SK-N-SH (cell line): Measurements from ENCODE around the gene VANGL1. TPM values are rescaled to one million over a fixed set of nuclear protein-coding genes. Genes with fewer than 3 reads are reported as not detected.

Experiments
- CTCF ChIA-PET: fragments of 300-600, 350-600 bp; formaldehyde crosslinking; extraction: SDS; loops from one replicate; lab custom pipeline; 2021; lab: Yijun Ruan, JAX
- POLR2A ChIA-PET: fragments of 350-600 bp; sonication (Branson Sonifier 250); formaldehyde crosslinking; extraction: SDS; loops from one replicate; lab custom pipeline; 2020; ENCODE audit warnings: antibody characterized with exemption, inconsistent platforms; lab: Yijun Ruan, JAX
- DNase-seq: peaks from one replicate; pipeline ENCODE4 v3.0.0; 2012
- H2AFZ ChIP-seq: fragments of 200-600 bp; sonication (generic); 2 replicates; pipeline ENCODE4 v1.8.1; 2016; ENCODE audit warnings: antibody characterized with exemption, mild to moderate bottlenecking, low read depth
- H3F3A ChIP-seq: fragments of 200-600 bp; sonication (generic); replicated peaks from 2 replicates; pipeline ENCODE3; 2016; ENCODE audit warnings: antibody characterized with exemption, mild to moderate bottlenecking; ENCODE audit not compliant: insufficient read depth
- H3K27ac ChIP-seq, 2 experiments: fragments of 200-500 bp in 1 of 2; fragments of 200-600 bp in 1 of 2; sonication (Bioruptor generic) in 1 of 2; sonication (generic), shearing (Covaris generic) in 1 of 2; 2 replicates each; pipeline versions ENCODE4 v1.5.1 to v1.6.1; 2014 to 2016; ENCODE audit warnings: low read depth in 2 of 2, inconsistent platforms in 1 of 2, low read length in 1 of 2, mild to moderate bottlenecking in 1 of 2, mixed read lengths in 1 of 2
- H3K27me3 ChIP-seq: fragments of 200-600 bp; sonication (generic), shearing (Covaris generic); 2 replicates; pipeline ENCODE4 v1.6.1; 2016; ENCODE audit warnings: mixed run types; ENCODE audit not compliant: insufficient read depth
- H3K36me3 ChIP-seq, 2 experiments: fragments of 200-500 bp in 1 of 2; fragments of 200-600 bp in 1 of 2; sonication (Bioruptor generic) in 1 of 2; sonication (generic) in 1 of 2; replicated peaks in 1 of 2; 2 replicates each; pipeline versions ENCODE3 to v1.5.1; 2014 to 2016; ENCODE audit warnings: low read length in 1 of 2, mild to moderate bottlenecking in 1 of 2; ENCODE audit not compliant: insufficient read depth in 2 of 2, control insufficient read depth in 1 of 2
- H3K4me1 ChIP-seq, 2 experiments: fragments of 200-500 bp in 1 of 2; fragments of 200-600 bp in 1 of 2; sonication (Bioruptor generic) in 1 of 2; sonication (generic), shearing (Covaris generic) in 1 of 2; 2 replicates each; pipeline versions ENCODE4 v1.5.1 to v1.6.1; 2014 to 2016; ENCODE audit warnings: low read depth in 1 of 2, low read length in 1 of 2, mixed run types in 1 of 2; ENCODE audit not compliant: insufficient read depth in 2 of 2, control insufficient read depth in 1 of 2
- H3K4me2 ChIP-seq: fragments of 200-600 bp; sonication (generic), shearing (Covaris generic); 2 replicates; pipeline ENCODE4 v1.6.1; 2017; ENCODE audit warnings: mixed run types
- H3K4me3 ChIP-seq, 2 experiments: fragments of 200-500 bp in 1 of 2; fragments of 200-600 bp in 1 of 2; sonication (Bioruptor generic) in 1 of 2; sonication (generic), shearing (Covaris generic) in 1 of 2; 2 replicates each; pipeline versions ENCODE4 v1.5.1 to v1.8.1; 2014 to 2016; ENCODE audit warnings: low read depth in 2 of 2, inconsistent platforms in 1 of 2, low read length in 1 of 2, mild to moderate bottlenecking in 1 of 2, mixed read lengths in 1 of 2, moderate library complexity in 1 of 2
- H3K79me2 ChIP-seq: fragments of 200-600 bp; sonication (generic); 2 replicates; pipeline ENCODE4 v1.8.1; 2017; ENCODE audit warnings: mild to moderate bottlenecking; ENCODE audit not compliant: insufficient read depth
- H3K9ac ChIP-seq: fragments of 200-600 bp; sonication (generic); 2 replicates; pipeline ENCODE4 v1.6.1; 2017; ENCODE audit warnings: mixed run types
- H3K9me2 ChIP-seq: fragments of 200-600 bp; sonication (generic); 2 replicates; pipeline ENCODE4 v1.6.1; 2017; ENCODE audit warnings: mixed run types
- H3K9me3 ChIP-seq: fragments of 200-600 bp; sonication (generic); 2 replicates; pipeline ENCODE4 v1.6.1; 2017; ENCODE audit warnings: mixed run types, mild to moderate bottlenecking, moderate library complexity
- H4K20me1 ChIP-seq: fragments of 200-600 bp; sonication (generic); 2 replicates; pipeline ENCODE4 v1.6.1; 2017; ENCODE audit warnings: mild to moderate bottlenecking, mixed run types; ENCODE audit not compliant: insufficient read depth
- CHD2 ChIP-seq: fragments of 150-350 bp; IDR thresholded peaks from 2 replicates; pipeline ENCODE4 v1.6.1; 2018; ENCODE audit warnings: low read length; ENCODE audit not compliant: partially characterized antibody
- ELF1 ChIP-seq: IDR thresholded peaks from 2 replicates; pipeline ENCODE4 v1.4.0; 2012
- EP300 ChIP-seq, 2 experiments: IDR thresholded peaks; 2 replicates each; pipeline versions ENCODE4 v1.4.0 to v1.6.1; 2012; ENCODE audit warnings: borderline replicate concordance in 1 of 2, low read depth in 1 of 2, low read length in 1 of 2
- GABPA ChIP-seq: IDR thresholded peaks from 2 replicates; pipeline ENCODE4 v1.4.0; 2012; ENCODE audit warnings: low read depth, mild to moderate bottlenecking
- GATA2 ChIP-seq: sonication (generic); formaldehyde crosslinking; IDR thresholded peaks from 2 replicates; pipeline ENCODE4 v1.5.0; 2020; ENCODE audit warnings: mild to moderate bottlenecking, missing genetic modification reagents
- JUND ChIP-seq: IDR thresholded peaks from 2 replicates; pipeline ENCODE4 v1.4.0; 2012
- NRF1 ChIP-seq: IDR thresholded peaks from 2 replicates; pipeline ENCODE4 v1.6.1; 2012; ENCODE audit warnings: low read depth, mild to moderate bottlenecking, low read length
- POLR2AphosphoS5 ChIP-seq: IDR thresholded peaks from 2 replicates; pipeline ENCODE4 v1.6.1; 2012; ENCODE audit warnings: low read depth, low read length
- RCOR1 ChIP-seq: fragments of 150-350 bp; IDR thresholded peaks from 2 replicates; pipeline ENCODE4 v1.6.1; 2017; ENCODE audit warnings: antibody characterized with exemption, low read length
- RXRA ChIP-seq: IDR thresholded peaks from 2 replicates; pipeline ENCODE4 v1.4.0; 2012; ENCODE audit warnings: low read depth, mild to moderate bottlenecking, borderline replicate concordance
- SIN3A ChIP-seq: IDR thresholded peaks from 2 replicates; pipeline ENCODE4 v1.6.1; 2012; ENCODE audit warnings: low read depth, mild to moderate bottlenecking, low read length, moderate library complexity, borderline replicate concordance
- TAF1 ChIP-seq: IDR thresholded peaks from 2 replicates; pipeline ENCODE4 v1.6.1; 2012; ENCODE audit warnings: low read depth, mild to moderate bottlenecking, low read length, moderate library complexity, borderline replicate concordance
- TCF12 ChIP-seq: IDR thresholded peaks from 2 replicates; pipeline ENCODE4 v1.4.0; 2012
- TEAD4 ChIP-seq: IDR thresholded peaks from 2 replicates; pipeline ENCODE4 v1.4.0; 2012; ENCODE audit warnings: mild to moderate bottlenecking, borderline replicate concordance; ENCODE audit not compliant: insufficient read depth
- YY1 ChIP-seq: IDR thresholded peaks from 2 replicates; pipeline ENCODE4 v1.4.0; 2012; ENCODE audit warnings: low read depth, mild to moderate bottlenecking
- WGBS: methylation state at CpG from one replicate; pipeline ENCODE4 v1.1.6; 2017; ENCODE audit warnings: low lambda C conversion rate; 5-methylcytosine and 5-hydroxymethylcytosine counted together
- polyA plus RNA-seq, 3 experiments: library from polyadenylated mRNA; depleted of rRNA; stranded (reverse); fragments of >200 nt; gene quantifications; 2 replicates each; pipeline ENCODE4 v1.2.3, GENCODE V29; 2012
- TF ChIP-seq, protein P1 (sequence below): fragments of 150-350 bp; IDR thresholded peaks from 2 replicates; pipeline ENCODE4 v1.6.1; 2017; ENCODE audit warnings: antibody characterized with exemption, low read length, low read depth, borderline replicate concordance
- TF ChIP-seq, protein P2 (sequence below): IDR thresholded peaks from 2 replicates; pipeline ENCODE4 v1.4.0; 2012; ENCODE audit warnings: low read depth, borderline replicate concordance
- TF ChIP-seq, protein P3 (sequence below): fragments of 200-600 bp; sonication (generic); IDR thresholded peaks from 2 replicates; pipeline ENCODE4 v1.6.1; 2017; ENCODE audit warnings: antibody characterized with exemption, mild to moderate bottlenecking, moderate library complexity
- TF ChIP-seq, protein P4 (sequence below): fragments of 150-350 bp; IDR thresholded peaks from 2 replicates; pipeline ENCODE4 v1.6.1; 2016; ENCODE audit warnings: mild to moderate bottlenecking, low read depth, low read length
- TF ChIP-seq, protein P5 (sequence below): IDR thresholded peaks from 2 replicates; pipeline ENCODE4 v1.6.1; 2012; ENCODE audit warnings: mild to moderate bottlenecking, low read depth, low read length, moderate library complexity

The VANGL1 gene
- polyA plus RNA-seq, 1 of the 3 experiments (the other 2 are of a cell fraction), result 5.4 TPM

DNA sequence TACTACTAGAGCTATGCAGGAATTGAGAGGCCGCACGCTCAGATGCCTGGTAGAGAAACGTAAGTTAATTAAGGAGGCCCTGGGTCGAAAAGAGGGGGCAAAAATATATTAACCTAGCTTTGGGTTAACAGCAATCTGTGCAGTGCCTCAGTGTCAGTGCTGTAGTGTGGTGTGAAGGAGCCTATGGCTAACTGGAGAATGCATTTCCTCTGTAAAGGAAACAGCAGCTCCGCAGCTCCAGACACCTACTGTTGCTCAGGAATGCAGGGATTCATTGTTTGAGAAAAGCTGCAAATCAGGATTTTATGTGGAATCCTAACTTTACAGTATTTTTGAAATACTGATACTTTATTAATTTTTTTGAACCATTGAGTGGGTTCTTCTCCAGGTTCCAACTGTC, 18.4 kb downstream of the VANGL1 start:
- no peaks in the 10 kb centered on the region for H3K9me2 ChIP-seq
- no peak for DNase-seq
- TF ChIP-seq TAF1 (no peak), TCF12 (no peak), GATA2 (CRISPR knock-in tag) (no peak), EP300 (IDR thresholded peaks at IDR 0.05; ENCODE audit: borderline replicate concordance in 1 of 2, low read depth in 1 of 2, low read length in 1 of 2) (no peak), RCOR1 (no peak), SIN3A (no peak), YY1 (no peak), ELF1 (no peak), POLR2AphosphoS5 (no peak), JUND (no peak), NRF1 (no peak), TEAD4 (no peak), CHD2 (no peak), RXRA (no peak), GABPA (no peak)
- TF ChIP-seq, protein P1, sequence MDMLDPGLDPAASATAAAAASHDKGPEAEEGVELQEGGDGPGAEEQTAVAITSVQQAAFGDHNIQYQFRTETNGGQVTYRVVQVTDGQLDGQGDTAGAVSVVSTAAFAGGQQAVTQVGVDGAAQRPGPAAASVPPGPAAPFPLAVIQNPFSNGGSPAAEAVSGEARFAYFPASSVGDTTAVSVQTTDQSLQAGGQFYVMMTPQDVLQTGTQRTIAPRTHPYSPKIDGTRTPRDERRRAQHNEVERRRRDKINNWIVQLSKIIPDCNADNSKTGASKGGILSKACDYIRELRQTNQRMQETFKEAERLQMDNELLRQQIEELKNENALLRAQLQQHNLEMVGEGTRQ, result no peak
- TF ChIP-seq, protein P2, sequence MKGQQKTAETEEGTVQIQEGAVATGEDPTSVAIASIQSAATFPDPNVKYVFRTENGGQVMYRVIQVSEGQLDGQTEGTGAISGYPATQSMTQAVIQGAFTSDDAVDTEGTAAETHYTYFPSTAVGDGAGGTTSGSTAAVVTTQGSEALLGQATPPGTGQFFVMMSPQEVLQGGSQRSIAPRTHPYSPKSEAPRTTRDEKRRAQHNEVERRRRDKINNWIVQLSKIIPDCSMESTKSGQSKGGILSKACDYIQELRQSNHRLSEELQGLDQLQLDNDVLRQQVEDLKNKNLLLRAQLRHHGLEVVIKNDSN, result no peak
- TF ChIP-seq, protein P3, sequence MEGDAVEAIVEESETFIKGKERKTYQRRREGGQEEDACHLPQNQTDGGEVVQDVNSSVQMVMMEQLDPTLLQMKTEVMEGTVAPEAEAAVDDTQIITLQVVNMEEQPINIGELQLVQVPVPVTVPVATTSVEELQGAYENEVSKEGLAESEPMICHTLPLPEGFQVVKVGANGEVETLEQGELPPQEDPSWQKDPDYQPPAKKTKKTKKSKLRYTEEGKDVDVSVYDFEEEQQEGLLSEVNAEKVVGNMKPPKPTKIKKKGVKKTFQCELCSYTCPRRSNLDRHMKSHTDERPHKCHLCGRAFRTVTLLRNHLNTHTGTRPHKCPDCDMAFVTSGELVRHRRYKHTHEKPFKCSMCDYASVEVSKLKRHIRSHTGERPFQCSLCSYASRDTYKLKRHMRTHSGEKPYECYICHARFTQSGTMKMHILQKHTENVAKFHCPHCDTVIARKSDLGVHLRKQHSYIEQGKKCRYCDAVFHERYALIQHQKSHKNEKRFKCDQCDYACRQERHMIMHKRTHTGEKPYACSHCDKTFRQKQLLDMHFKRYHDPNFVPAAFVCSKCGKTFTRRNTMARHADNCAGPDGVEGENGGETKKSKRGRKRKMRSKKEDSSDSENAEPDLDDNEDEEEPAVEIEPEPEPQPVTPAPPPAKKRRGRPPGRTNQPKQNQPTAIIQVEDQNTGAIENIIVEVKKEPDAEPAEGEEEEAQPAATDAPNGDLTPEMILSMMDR, result no peak
- TF ChIP-seq, protein P4, sequence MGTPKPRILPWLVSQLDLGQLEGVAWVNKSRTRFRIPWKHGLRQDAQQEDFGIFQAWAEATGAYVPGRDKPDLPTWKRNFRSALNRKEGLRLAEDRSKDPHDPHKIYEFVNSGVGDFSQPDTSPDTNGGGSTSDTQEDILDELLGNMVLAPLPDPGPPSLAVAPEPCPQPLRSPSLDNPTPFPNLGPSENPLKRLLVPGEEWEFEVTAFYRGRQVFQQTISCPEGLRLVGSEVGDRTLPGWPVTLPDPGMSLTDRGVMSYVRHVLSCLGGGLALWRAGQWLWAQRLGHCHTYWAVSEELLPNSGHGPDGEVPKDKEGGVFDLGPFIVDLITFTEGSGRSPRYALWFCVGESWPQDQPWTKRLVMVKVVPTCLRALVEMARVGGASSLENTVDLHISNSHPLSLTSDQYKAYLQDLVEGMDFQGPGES, result no peak
- TF ChIP-seq, protein P5, sequence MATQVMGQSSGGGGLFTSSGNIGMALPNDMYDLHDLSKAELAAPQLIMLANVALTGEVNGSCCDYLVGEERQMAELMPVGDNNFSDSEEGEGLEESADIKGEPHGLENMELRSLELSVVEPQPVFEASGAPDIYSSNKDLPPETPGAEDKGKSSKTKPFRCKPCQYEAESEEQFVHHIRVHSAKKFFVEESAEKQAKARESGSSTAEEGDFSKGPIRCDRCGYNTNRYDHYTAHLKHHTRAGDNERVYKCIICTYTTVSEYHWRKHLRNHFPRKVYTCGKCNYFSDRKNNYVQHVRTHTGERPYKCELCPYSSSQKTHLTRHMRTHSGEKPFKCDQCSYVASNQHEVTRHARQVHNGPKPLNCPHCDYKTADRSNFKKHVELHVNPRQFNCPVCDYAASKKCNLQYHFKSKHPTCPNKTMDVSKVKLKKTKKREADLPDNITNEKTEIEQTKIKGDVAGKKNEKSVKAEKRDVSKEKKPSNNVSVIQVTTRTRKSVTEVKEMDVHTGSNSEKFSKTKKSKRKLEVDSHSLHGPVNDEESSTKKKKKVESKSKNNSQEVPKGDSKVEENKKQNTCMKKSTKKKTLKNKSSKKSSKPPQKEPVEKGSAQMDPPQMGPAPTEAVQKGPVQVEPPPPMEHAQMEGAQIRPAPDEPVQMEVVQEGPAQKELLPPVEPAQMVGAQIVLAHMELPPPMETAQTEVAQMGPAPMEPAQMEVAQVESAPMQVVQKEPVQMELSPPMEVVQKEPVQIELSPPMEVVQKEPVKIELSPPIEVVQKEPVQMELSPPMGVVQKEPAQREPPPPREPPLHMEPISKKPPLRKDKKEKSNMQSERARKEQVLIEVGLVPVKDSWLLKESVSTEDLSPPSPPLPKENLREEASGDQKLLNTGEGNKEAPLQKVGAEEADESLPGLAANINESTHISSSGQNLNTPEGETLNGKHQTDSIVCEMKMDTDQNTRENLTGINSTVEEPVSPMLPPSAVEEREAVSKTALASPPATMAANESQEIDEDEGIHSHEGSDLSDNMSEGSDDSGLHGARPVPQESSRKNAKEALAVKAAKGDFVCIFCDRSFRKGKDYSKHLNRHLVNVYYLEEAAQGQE, result no peak
- TF ChIP-seq, all 33 proteins: peak for 0
- POLR2A ChIA-PET, result no interaction called here
- Histone ChIP-seq H3K4me3 (no peak overlapping the region), H3K27me3 (no peaks in the 10 kb centered on the region), H3K79me2 (peaks cover 10% of the 10 kb centered on the region), H3K4me2 (no peak overlapping the region), H3K9ac (no peak overlapping the region), H4K20me1 (no peaks in the 10 kb centered on the region), H3F3A (no peaks in the 10 kb centered on the region), H2AFZ (no peak overlapping the region), H3K4me1 (peaks cover 0 to 15% of the 10 kb centered on the region in 2 experiments; a peak in 1 of 4 replicates), H3K9me3 (no peaks in the 10 kb centered on the region), H3K36me3 (peaks cover 38 to 44% of the 10 kb centered on the region in 2 experiments), H3K27ac (no peak overlapping the region)
- CTCF ChIA-PET, result interaction anchor here (0.7 to 1.4 kb wide), 2 partner anchors 11 to 15 kb away, joined by 3 to 5 read pairs; no protein-coding TSS in a partner anchor
- WGBS, result 97% methylated on average over 5 of the region's 5 CpGs
